A673 (cell line): ENCODE results near the gene CNRIP1. TPM values are rescaled to one million over a fixed set of nuclear protein-coding genes. Genes with fewer than 3 reads are reported as not detected.

Experiments
- BruUV-seq: library from RNA; stranded (reverse); fragments of 400-500 nt; replicated peaks from 2 replicates; lab custom pipeline; 2021; lab: Mats Ljungman, UMichigan
- CTCF ChIA-PET: fragments of 300-600 bp; sonication (Branson Sonifier 250); formaldehyde crosslinking; loops from one replicate; lab custom pipeline; 2022; ENCODE audit warnings: antibody characterized with exemption; lab: Charles Lee
- POLR2A ChIA-PET: fragments of 300-600 bp; sonication (Branson Sonifier 250); formaldehyde crosslinking; loops from one replicate; lab custom pipeline; 2022; ENCODE audit warnings: antibody characterized with exemption; ENCODE audit not compliant: low non-redundant PET; lab: Charles Lee
- DNase-seq: peaks from one replicate; pipeline ENCODE4 v3.0.0-alpha.2; 2015; ENCODE audit warnings: low spot score
- H3K27ac ChIP-seq: fragments of 200-600 bp; sonication (generic); 2 replicates; pipeline ENCODE4 v1.5.1; 2016; ENCODE audit warnings: mixed run types, low read depth, mild to moderate bottlenecking, mixed read lengths, antibody characterized with exemption, low read length; ENCODE audit not compliant: poor library complexity, severe bottlenecking
- H3K27me3 ChIP-seq: fragments of 200-600 bp; sonication (generic); replicated peaks from 2 replicates; pipeline ENCODE4 v1.6.1; 2017; ENCODE audit warnings: mixed run types, low read depth, mild to moderate bottlenecking, mixed read lengths, antibody characterized with exemption, low read length; ENCODE audit not compliant: insufficient read depth, poor library complexity
- H3K36me3 ChIP-seq: fragments of 200-600 bp; sonication (generic); 2 replicates; pipeline ENCODE4 v1.6.1; 2016; ENCODE audit warnings: mixed run types, mild to moderate bottlenecking, mixed read lengths, antibody characterized with exemption, low read length; ENCODE audit not compliant: insufficient read depth, poor library complexity, severe bottlenecking
- H3K4me1 ChIP-seq: fragments of 200-600 bp; sonication (generic); 2 replicates; pipeline ENCODE4 v1.6.1; 2017; ENCODE audit warnings: mixed run types, mild to moderate bottlenecking, mixed read lengths, antibody characterized with exemption, low read length; ENCODE audit not compliant: insufficient read depth, poor library complexity, severe bottlenecking
- H3K4me3 ChIP-seq: fragments of 200-600 bp; sonication (generic); 2 replicates; pipeline ENCODE4 v1.5.1; 2016; ENCODE audit warnings: low read depth, mixed run types, mild to moderate bottlenecking, mixed read lengths, low read length; ENCODE audit not compliant: poor library complexity, severe bottlenecking
- H3K9me3 ChIP-seq: fragments of 200-600 bp; sonication (generic); 2 replicates; pipeline ENCODE4 v1.6.1; 2016; ENCODE audit warnings: mixed run types, low read depth, mild to moderate bottlenecking, mixed read lengths, antibody characterized with exemption, low read length; ENCODE audit not compliant: poor library complexity, severe bottlenecking
- CTCF ChIP-seq: fragments of 300-800, 200-600 bp; sonication (generic); conservative IDR thresholded peaks from 2 replicates; pipeline ENCODE4 v1.5.1; 2017; ENCODE audit warnings: low read depth, mild to moderate bottlenecking, antibody characterized with exemption, low read length, moderate library complexity, mixed read lengths
- EZH2 ChIP-seq: fragments of 200-600 bp; sonication (generic); IDR thresholded peaks from 2 replicates; pipeline ENCODE4 v1.6.1; 2017; ENCODE audit warnings: borderline replicate concordance, low read depth, mild to moderate bottlenecking, mixed read lengths, antibody characterized with exemption, low read length; ENCODE audit not compliant: poor library complexity, severe bottlenecking
- intact Hi-C: fragments of 100-400 bp; cut with micrococcal nuclease; formaldehyde crosslinking; loops from one replicate; pipeline ENCODE4 v1.10.0; 2022; ENCODE audit not compliant: unreplicated experiment
- total RNA-seq: library from RNA; stranded (reverse); gene quantifications from 2 replicates; pipeline ENCODE4 v1.2.3, GENCODE V29; 2021

The CNRIP1 gene
- total RNA-seq, 1 experiment from 2014 or later: 18.4 TPM

GRCh38 chr2:68320118-68320641 is 431 bp upstream of the CNRIP1 start:
- H3K9me3 ChIP-seq: no peaks in the 10 kb centered on the region
- POLR2A ChIA-PET: no interaction called here
- intact Hi-C loops: no loop called here

GRCh38 chr2:68318914-68319397 is 793 bp downstream of the CNRIP1 start:
- no peaks in the 10 kb centered on the region for H3K27me3 ChIP-seq

More at GRCh38 chr2:68320118-68320641, 431 bp upstream of the CNRIP1 start:
- peak overlapping the region; percentile 67 for H3K4me3 ChIP-seq
- H3K36me3 ChIP-seq: peaks cover 22% of the 10 kb centered on the region
- DNase-seq: peak; percentile 55
- TF ChIP-seq EZH2: no peak
- CTCF ChIA-PET: no interaction called here
- H3K4me1 ChIP-seq: peaks cover 10% of the 10 kb centered on the region
- BruUV-seq: no TSS peak
- peak overlapping the region; percentile 85 for H3K27ac ChIP-seq
- H3K27me3 ChIP-seq: no peaks in the 10 kb centered on the region

GRCh38 chr2:68317971-68318913 is 1.5 kb downstream of the CNRIP1 start:
- CTCF ChIA-PET: no interaction called here
- no peaks in the 10 kb centered on the region for H3K27me3 ChIP-seq
- BruUV-seq: no TSS peak

More at GRCh38 chr2:68318914-68319397, 793 bp downstream of the CNRIP1 start:
- intact Hi-C loops: no loop called here
- DNase-seq: peak; percentile 10
- no TSS peak for BruUV-seq
- ChIA-PET CTCF (interaction anchor here (0.6 kb wide), 1 partner anchor 14 kb away, joined by 3 read pairs; no protein-coding TSS in a partner anchor), POLR2A (interaction anchor here (0.6 kb wide), 1 partner anchor 729 kb away, joined by 3 read pairs; no protein-coding TSS in a partner anchor)
- Histone ChIP-seq H3K4me3 (peak overlapping the region; percentile 67), H3K4me1 (peaks cover 10% of the 10 kb centered on the region), H3K27ac (peak overlapping the region; percentile 85), H3K36me3 (peaks cover 28% of the 10 kb centered on the region), H3K9me3 (no peaks in the 10 kb centered on the region)
- no peak for TF ChIP-seq CTCF
- no peak for TF ChIP-seq EZH2

More at GRCh38 chr2:68317971-68318913, 1.5 kb downstream of the CNRIP1 start:
- intact Hi-C loops: no loop called here
- H3K27ac ChIP-seq: peak overlapping the region; percentile 85
- DNase-seq: no peak
- peaks cover 28% of the 10 kb centered on the region for H3K36me3 ChIP-seq
- POLR2A ChIA-PET: interaction anchor here (0.6 to 0.7 kb wide), 2 partner anchors 43 to 729 kb away, joined by 3 to 5 read pairs; no protein-coding TSS in a partner anchor
- TF ChIP-seq EZH2: no peak
- TF ChIP-seq CTCF: no peak
- no peaks in the 10 kb centered on the region for H3K9me3 ChIP-seq
- peaks cover 10% of the 10 kb centered on the region for H3K4me1 ChIP-seq
- peak overlapping the region; percentile 67 for H3K4me3 ChIP-seq
